HG02623 (cell line): ENCODE data around the gene SEMA3B.
"Not testable (repeated sequence)": the region's sequence is repeated elsewhere in the genome, so short reads cannot be mapped to it uniquely, and the experiment has no call there.

Source experiments
- ATAC-seq: cut with Tn5 transposase; IDR thresholded peaks from one replicate; pipeline ENCODE4 v1.9.1; 2021; ENCODE audit warnings: moderate library complexity; ENCODE audit not compliant: unreplicated experiment

Gene SEMA3B

DNA sequence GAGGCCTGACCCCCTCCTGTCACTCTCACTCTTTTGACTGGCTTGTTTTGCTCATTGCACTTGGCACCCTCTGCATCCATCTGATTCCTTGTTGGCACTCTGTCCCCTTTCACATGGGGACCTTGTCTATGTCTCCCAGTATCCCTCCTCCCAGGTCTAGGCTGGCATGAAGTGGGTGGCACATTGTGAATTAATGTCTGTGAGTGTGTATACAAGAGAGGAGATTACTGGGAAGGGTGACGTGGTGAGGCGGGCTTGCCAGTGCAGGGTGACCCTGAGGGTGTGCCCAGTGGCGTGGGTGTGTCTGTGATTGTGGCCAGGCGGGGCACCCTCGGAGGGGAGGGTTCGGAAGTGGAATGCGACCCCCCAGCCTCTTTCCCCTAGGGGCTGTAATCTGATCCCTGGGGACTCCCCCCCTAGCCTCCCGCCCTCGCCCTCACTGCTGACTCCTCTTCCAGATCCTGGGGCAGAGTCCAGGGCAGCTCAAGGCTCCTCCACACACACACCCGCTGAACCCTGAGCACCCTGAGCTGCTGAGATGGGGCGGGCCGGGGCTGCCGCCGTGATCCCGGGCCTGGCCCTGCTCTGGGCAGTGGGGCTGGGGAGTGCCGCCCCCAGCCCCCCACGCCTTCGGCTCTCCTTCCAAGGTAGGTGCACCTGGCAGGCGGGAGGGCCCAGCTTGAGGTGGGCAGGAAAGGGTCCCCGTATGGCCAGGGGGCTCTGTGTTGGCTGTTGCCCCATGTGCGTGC is at the start of gene SEMA3B:
Gene SEMA3B, plus strand, starts transcription at position 445 of the 749 bp plus-strand sequence. Its CDS starts 94 bp downstream, at position 539.
- ATAC-seq = no peak

DNA sequence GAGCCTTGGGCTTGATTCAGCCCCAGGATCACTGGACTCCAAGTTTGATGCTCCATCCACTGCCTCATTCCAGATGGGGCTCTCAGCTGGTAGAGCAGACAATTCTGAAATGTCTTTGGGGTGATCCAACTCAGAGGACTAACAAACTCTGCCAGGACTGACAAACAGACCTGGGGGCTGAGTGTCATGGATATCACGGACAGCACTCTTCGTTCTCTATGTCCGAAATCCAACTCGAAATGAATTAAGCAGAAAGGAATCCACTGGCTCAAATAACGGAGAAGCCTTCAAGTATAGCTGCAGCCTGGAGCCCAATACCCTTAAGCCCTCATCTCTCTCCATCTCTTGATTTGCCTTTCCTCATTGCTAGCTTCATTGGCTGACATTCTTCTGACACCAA is 49.7 kb upstream of the SEMA3B start:
- ATAC-seq = no peak

DNA sequence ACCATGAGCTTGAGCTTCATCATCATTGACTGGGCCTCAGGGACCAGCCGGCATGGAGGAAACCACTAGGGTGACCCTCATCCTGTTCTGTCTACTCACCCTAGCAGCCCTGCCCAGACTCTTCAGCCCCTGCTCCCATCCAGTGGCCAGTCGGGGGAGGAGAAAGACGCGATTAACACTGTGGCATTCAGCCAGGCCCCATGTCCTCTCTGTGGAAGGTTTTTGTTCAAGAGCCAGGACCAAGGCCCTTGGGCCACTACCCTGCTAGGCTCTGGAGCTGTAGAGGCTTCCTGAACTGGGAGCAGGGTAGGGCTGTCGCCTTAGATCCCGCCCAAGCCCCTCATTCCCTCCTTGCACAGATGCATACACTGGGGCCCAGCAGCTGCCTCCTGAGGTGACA is 48.8 kb upstream of the SEMA3B start:
- no peak for ATAC-seq

DNA sequence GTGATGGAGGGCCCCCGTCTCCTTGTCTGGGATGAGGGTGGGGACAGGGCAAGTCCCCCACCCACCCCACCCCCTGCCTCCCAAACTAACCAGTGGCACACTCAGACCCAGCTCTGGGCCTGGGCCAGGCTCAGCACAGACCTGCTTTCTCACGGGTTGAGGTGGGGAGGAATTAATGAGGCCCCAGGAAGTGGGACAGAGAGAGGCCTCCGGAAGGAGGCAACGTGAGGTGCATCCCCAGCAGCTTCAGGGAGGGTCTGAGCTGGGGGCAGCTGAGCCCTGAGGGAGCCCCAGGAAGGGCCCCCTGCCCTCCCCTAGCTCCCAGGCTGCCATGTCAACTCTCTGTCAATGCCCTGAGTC is 47.9 kb upstream of the SEMA3B start:
- ATAC-seq = no peak

DNA sequence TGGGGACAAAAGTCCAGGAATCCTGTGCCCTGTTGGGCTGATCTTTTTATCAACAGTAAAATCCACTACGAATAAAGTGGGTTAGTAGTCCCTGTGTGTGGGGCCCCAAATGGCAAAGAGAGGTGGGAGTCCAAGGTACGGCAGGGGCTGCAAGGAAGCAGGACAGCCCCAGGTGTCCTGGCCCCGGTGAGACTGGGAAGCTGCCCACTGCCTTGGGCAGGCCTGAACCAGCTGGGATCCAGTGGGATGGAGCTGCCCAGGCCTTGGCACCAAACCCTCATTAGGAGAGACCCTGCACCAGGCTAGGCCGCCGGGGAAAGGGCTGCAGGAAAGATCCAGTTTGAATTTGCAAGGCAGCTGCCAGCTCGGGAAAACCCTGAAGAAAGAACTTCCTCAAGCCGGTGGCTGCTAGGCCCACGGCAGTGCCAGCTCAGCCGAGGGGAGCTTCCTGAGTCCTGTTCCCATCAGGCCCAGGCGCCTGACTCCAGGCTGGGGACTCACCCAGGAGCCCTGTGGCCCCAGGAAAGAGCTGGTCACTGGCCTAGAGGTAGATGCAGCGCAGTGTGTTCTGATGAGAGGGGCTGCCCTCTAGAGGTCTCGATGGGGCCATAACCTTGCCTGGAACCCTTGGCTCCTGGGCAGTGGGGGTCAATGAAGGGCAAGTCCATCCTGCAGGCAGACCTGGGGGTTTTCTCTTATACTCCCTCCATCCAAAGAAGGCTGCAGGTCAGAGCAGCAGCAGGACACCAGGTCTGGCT is 47.4 kb upstream of the SEMA3B start:
- ATAC-seq = no peak

DNA sequence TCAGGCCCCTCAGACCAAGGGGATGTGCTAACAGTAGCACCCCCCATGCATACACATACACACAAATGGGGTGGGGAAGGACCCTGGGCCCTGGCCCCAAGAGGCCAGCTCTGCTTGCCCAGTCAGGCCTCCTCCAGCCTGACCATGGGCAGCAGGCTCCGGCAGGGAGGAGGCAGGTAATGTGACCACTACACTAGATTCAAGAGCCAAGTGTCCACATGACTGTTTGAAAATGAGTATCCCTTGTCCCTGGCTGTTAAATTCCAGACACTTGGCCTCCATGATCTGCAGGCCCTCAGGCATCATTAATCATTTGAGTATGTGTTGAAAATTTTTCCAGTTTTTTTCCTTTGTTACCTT is 46.8 kb upstream of the SEMA3B start:
- ATAC-seq = no peak

DNA sequence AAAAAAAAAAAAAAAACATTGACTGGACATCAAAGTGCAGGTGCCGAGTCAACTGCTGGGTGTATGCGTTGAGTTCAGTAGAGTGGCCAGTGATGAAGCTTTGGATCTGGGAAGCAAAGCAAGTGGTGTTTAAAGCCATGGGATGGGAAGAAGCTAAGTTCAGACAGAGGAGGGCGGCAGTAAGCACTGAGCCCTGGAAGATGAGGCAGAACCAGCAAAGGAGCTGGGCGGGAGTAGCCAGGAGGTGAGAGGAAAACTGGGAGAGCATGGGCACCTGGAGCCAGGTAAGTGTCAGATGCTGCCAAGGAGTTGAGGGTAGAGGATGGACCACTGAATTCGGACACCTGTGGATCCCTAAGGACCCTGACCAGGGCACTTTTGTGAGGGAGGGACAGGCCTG is 44.3 kb upstream of the SEMA3B start:
- ATAC-seq = no peak

DNA sequence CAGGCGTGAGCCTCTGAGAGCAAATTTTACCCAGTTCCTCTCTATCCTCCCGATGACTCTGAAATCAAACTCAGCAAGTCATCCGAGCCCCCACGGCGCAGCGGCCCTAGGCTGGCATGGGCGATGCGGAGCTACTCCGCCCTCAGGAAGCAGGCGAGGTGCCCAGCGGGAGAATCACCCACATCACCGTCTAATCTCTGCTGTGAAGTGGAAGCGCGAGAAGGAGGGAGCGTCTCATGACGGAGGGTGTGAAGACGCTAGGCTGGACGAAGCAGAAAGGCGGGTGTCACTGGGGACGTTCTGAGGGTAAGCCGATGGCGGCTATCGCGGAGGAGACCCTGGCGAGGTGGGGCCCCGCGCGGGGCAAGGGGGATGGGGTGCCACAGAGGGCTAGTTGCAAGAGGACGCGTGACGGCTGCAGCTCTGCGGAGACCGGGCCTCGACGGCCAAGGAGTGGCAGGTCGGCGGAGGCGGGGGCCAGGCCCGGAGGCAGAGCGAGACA is 42.0 kb upstream of the SEMA3B start:
- peak; percentile 23 for ATAC-seq

DNA sequence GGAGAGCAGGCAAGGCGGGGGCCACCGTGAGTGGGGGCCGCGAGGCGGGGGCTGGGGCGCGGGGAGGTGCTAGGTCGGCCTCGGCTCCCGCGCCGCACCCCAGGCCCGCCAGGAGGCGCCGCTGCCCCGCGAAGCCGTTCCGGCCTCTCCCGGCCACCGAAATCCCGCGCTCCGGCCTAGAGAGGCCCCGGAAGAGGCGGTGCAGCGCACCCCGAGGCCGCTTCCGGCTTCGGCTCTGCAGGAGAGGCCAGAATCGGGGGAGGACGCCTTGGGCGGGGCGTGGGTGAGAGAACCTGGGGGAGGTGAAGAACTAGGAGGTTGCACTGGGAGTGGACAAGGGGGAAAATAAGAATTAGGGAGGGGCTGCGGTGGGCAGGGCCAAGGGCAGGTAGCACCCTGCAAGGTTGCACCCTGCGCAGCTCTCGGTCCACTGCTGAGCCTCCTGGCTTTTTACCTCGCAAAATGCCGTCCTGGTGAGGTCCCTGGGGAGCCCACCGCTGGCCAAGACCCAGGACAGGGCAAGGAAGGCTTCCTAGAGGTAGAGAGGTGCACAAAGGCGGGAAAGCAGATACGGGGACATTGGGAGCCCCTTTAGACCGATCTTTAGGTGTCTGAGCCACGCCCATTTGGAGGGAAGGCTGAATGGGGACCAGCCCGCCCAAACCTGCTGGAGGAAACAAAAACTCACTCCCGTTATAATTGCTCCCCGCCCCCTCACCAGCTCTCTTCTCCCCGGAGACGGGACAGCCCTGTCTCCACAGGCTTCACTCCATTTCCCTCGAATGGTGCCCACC is 41.4 kb upstream of the SEMA3B start:
- ATAC-seq = peak; percentile 77

DNA sequence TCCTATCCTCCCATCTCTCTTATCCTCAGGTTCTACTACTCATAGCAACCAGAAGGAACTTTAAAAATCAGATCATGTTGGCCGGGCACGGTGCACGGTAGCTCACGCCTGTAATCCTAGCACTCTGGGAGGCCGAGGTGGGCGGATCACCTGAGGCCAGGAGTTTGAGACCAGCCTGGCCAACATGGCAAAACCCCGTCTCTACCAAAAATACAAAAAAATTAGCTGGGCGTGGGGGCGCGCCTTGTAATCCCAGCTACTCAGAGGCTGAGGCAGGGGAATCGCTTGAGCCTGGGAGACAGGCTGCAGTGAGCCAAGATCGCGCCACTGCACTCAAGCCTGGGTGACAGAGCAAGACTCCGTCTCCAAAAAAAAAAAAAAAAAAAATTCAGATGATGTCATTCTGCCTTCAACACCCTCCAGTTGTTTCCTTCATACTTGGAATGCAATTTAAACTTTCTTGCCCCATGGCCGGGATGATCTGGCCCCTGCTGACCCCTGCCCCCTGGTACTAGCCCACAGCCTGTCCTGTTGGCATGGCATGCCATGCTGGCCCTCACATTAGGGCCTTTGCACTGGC is 40.7 kb upstream of the SEMA3B start:
- not testable (repeated sequence) for ATAC-seq

DNA sequence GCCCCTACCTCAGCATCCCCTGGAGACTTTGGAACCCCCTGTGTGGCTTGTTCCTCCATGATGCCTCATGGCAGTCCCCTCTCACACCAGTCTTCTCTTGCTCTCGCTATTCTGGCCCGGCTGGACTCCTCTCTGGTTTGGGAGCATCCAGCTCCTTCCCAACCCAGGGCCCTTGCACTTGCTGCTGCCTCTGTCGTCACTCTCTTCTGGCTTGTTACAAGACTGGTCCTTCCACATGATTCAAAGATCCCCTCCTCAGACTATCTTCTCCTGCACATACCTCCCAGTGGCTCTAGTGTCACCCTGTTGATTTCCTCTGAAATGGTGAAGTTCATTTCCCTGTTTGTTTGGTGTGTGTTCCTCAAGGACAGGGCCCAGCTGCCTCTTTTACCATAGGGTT is 39.5 kb upstream of the SEMA3B start:
- ATAC-seq = no peak

DNA sequence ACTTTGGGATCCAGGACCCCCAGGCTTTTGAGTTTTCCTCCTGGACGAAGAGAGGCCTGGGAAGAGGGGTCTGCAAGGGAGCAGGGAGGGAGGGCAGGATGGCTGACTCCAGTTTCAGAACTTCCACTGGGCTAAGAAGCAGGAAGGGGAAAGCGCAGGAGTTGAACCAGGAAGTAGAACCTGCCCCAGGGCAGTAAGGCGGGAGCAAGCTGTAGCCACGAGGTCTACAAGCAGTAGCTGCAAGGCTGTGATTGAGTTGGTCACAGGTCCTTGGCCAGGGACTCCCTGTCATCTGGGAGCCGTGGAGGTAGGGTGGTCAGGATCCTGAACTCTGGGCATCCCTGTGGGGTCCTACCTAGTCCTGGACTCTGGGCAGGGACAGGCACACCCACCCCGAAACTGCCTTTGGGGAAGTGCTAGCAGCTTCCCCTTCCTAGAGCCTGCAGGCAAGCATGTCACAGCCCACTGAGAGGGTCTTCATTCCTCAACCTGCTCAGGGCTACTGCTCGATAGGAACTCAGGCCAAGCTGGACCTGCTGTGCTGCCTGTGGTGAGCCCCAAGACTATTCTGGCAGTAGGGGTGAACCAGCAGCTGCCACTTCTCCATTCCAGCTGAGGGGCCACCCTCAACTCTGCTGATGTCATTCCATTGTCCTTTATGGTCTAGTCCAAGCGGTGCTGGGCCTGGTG is 38.7 kb upstream of the SEMA3B start:
- ATAC-seq = no peak

DNA sequence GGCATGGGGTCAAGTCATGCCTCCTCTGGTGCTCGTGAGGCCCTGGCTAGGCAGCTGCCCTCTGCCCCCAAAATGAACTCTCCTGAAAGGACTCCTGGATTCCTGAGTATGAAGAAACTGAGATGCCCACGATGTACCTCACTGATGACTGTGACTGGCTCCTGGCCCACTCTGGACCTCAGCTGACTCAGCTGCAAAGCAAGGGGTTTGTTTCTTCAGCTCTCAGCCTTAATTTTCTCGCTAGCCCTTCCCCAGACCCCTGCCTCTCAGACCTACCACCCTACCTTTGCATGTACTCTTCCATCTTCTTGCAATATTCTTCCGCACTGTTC is 38.2 kb upstream of the SEMA3B start:
- ATAC-seq = no peak

DNA sequence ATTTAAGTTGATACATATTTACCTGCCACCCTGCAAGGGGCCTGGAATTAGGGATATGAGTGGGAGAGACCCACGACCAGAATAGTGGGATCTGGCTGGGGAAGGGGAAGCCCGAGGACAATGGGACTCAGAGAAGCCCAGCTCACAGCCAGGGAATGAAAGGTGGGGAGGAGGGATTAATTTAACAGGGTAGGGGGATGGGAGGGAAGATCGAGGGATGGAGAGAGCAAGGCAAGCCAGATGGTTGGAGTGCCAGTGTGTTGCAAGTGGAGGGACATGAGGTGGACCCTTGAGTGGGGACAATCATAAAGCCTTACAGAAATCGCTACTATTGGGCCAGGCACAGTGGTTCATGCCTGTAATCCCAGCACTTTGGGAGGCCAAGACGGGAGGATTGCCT is 37.4 kb upstream of the SEMA3B start:
- ATAC-seq = no peak

DNA sequence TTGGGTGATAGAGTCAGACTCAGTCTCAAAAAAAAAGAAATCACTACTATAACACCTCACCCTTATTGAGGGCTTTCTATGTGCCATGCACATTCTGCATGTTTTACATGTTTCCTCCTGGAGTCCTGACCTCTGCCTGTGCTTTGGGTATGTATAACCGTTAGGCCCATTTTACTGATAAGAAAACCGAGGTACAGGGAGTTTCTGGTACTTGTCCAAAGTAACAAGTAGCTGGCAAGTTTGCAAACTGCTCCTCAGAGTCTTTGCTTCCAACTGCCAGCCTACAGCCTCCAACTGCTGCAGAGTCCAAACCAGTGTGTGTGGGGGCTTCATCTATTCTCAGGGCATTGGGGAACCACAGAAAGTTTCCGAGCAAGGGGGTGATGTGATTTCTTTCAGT is 36.6 kb upstream of the SEMA3B start:
- no peak for ATAC-seq

DNA sequence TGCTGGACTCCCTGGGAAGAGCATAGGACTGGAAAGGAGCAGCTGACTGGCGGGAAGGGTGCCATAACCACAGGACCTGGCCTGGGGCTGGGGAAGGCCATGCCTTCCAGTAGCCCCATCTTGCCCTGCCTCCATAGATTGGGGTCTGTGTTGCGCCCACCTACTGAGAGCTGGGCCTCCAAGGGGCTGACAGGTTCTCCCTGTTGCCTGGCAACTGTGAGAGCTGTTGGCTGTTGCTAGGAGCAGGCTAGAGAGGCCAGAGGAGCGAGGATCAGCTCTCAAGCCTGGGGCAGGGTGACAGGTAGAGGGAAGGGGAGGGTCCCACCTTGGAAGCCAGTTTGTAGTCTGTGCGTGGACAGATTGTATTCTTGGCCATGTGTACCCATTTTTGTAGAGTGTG is 35.8 kb upstream of the SEMA3B start:
- ATAC-seq = no peak

DNA sequence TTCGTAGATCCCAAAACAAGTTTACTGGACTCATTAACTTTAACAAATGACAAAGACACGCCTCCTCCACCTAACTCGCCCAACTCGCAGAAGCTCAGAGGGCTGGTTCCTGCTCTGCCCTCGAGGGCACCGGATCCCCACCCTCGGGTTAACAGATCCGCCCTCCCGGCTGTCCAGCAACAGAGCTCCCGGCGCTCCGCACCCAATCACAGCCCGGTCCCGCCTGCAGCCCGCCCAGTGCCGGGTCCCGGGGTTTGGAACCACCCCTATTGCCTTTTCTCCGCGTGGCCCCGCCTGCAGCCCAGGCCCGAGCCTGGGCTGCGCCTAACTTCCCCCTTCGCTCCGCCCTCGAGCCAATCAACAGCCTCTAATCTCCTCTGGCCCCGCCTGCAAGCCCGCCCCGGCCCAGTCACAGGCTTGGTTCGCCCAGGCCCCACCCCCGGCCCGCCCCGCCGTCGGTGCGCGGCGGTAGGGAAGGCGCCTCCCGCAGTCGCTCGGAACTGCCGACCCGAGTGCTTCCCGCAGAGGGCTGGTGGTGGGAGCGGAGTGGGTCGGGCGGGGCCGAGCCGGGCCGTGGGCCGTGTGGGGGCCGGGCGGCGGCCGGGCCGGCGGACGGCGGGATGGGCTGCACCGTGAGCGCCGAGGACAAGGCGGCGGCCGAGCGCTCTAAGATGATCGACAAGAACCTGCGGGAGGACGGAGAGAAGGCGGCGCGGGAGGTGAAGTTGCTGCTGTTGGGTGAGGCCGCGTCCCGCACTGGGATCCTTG is 33.0 kb upstream of the SEMA3B start, which contains the start of gene GNAI2:
Gene GNAI2, plus strand, starts transcription at position 489 of the 768 bp plus-strand sequence. Its CDS starts 132 bp downstream, at position 621.
- ATAC-seq = peak; percentile 90

DNA sequence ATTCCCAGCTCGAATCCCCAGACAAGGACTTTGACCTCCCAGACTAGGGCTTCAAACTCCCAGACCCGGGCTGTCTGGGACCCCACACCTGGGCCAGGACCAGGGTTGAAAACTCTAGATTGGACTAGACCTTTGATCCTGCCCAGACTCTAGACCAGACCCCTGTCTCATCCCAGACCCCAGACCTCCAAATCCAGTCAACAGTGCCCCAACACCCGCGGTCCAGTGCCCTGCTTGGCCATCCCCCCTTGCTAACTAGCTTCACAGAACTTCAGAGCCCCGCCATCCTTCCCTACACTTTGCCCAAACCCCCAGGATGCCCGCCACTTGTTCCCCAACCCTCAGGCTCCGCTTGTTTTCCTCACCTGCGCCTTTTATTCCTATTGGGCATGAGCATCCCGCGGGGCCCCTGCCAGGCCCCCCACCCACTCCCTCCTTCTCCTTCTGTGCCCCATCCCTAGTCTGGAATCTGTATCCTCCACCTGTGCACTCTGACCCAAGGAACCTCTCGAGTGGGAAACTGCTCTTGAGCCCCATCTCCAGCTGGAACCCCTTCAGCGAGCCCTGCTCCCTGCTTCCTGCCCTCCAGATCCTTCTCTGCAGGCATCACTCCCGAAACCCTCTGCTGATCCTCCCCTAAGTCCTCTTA is 32.3 kb upstream of the SEMA3B start:
- ATAC-seq = no peak

DNA sequence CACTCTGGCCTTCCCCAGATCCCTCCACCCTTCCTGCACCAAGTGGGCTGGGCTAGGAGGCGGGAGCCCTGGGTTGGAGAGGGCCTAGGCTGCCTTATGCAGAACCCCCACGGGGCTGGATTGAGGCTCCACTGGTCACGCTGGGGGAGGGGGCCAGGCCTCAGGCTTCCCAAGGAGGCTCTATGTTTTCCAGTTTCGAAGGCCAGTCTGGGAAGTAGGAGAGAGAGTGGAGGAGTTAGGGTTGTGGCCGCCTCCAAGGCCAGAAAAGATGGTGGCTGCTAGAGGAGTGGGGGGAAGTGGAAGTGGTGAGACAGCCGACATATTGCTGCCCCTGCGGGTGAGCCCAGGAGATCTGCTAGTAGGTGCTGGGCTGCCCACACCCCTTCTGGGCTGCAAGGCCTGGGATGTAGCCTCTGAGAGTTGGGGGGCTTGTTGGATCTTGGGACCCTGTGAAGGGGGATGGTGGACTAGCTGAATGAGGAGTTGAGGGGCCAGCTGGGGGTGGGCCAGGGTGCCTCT is 31.8 kb upstream of the SEMA3B start:
- ATAC-seq = no peak
